ENCODE results near the gene CIITA. TPM values are rescaled to one million over a fixed set of nuclear protein-coding genes. Genes with fewer than 3 reads are reported as not detected.
A peak's percentile ranks its signal among the peaks of the same experiment; 100 is the strongest.
"Not testable (repeated sequence)": the region's sequence is repeated elsewhere in the genome, so short reads cannot be mapped to it uniquely, and the experiment has no call there.

Gene CIITA
- total RNA-seq, 1 donor from 2014 or later = 1.0 TPM

DNA sequence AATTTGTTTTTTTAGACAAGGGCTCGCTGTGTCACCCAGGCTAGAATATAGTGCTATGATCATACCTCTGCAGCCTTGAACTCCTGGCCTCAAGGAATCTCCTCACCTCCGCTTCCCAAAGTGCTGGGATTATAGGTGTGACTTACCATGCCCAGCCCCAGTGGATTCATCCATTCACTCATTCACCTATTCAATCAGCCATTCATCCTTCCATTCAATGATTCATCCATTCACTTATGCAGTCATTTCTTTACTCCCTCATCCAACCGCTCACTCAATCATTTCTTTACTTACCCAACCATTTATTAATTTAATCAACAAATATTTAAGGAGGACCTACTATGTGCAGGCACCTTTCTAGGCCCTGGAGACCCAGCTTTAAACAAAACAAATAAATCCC lies 39.5 kb downstream of the CIITA start:
- no peak overlapping the region for H3K4me3 ChIP-seq (ENCODE audit: low read length in 3 of 3)
- H3K4me1 ChIP-seq (ENCODE audit: control insufficient read depth in 3 of 3, insufficient read depth in 3 of 3, low read length in 3 of 3) = peaks cover 20 to 34% (median 26%) of the 10 kb centered on the region in 3 donors
- no peaks in the 10 kb centered on the region for H3K9me3 ChIP-seq (ENCODE audit: control insufficient read depth in 3 of 3, low read length in 3 of 3)
- no peaks in the 10 kb centered on the region for H3K27me3 ChIP-seq (ENCODE audit: control insufficient read depth in 3 of 3, insufficient read depth in 3 of 3, low read length in 3 of 3)
- H3K27ac ChIP-seq (ENCODE audit: low read depth, low read length) = no peak overlapping the region
- no peak overlapping the region for H3K9ac ChIP-seq (ENCODE audit: low read depth in 1 of 3, low read length in 3 of 3)
- H3K36me3 ChIP-seq (ENCODE audit: control insufficient read depth in 3 of 3, insufficient read depth in 3 of 3, low read length in 3 of 3) = no peaks in the 10 kb centered on the region

DNA sequence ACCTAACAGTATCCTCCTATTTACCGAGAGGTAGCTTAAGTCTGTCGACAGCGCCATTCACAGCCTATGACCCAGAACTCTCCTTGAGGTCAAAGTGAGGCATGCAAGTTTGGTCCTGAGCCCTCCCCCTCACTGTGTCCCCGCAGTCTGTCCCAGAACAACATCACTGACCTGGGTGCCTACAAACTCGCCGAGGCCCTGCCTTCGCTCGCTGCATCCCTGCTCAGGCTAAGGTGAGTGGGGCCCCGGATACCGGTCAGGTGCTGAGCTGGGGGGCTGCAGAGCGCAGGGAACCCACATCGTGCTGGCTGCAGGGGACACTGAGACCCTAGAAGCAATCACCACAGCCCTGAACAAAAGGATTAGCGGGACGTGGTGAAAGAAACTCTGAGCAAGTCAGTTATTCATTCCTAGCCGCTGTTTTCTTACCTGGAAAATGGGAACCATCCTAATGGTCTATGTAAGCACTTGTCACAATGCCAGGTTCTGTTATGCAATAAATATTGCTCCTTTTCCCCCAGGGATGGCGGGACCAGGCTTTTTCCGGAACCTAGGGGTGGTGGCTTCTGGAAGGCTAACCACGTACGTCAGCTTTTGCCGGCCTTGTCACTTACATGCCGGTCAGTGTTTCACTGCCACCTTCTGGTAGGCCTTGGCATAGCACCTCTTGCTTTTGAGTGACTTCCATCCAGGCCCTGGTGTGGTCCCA lies 41.4 kb downstream of the CIITA start:
- Histone ChIP-seq H3K9me3 (ENCODE audit: control insufficient read depth in 3 of 3, low read length in 3 of 3) (no peaks in the 10 kb centered on the region), H3K9ac (ENCODE audit: low read depth in 1 of 3, low read length in 3 of 3) (peak overlapping the region in 2 of 3 donors; percentile 9 to 17), H3K27ac (ENCODE audit: low read depth, low read length) (peak overlapping the region; percentile 31), H3K36me3 (ENCODE audit: control insufficient read depth in 3 of 3, insufficient read depth in 3 of 3, low read length in 3 of 3) (no peaks in the 10 kb centered on the region), H3K4me1 (ENCODE audit: control insufficient read depth in 3 of 3, insufficient read depth in 3 of 3, low read length in 3 of 3) (peaks cover 39 to 53% (median 45%) of the 10 kb centered on the region in 3 donors), H3K4me3 (ENCODE audit: low read length in 3 of 3) (peak overlapping the region in 2 of 3 donors; percentile 19 to 41), H3K27me3 (ENCODE audit: control insufficient read depth in 3 of 3, insufficient read depth in 3 of 3, low read length in 3 of 3) (no peaks in the 10 kb centered on the region)

DNA sequence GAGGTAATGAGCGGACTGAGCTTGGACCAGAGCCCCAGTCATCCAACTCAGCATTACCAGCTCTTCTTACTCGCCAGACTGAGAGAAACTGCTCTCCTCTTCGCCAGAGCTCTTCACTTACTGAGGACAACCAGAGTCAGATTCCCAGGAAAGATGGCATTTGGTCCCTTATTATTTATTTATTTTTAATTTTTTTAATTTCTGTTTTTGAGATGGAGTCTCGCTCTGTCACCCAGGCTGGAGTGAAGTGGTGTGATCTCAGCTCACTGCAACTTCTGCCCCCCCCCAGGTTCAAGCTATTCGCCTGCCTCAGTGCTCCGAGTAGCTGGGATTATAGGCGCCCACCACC lies 42.0 kb downstream of the CIITA start:
- H3K4me1 ChIP-seq (ENCODE audit: control insufficient read depth in 3 of 3, insufficient read depth in 3 of 3, low read length in 3 of 3) = peaks cover 43 to 58% (median 50%) of the 10 kb centered on the region in 3 donors
- no peaks in the 10 kb centered on the region for H3K36me3 ChIP-seq (ENCODE audit: control insufficient read depth in 3 of 3, insufficient read depth in 3 of 3, low read length in 3 of 3)
- no peaks in the 10 kb centered on the region for H3K27me3 ChIP-seq (ENCODE audit: control insufficient read depth in 3 of 3, insufficient read depth in 3 of 3, low read length in 3 of 3)
- no peaks in the 10 kb centered on the region for H3K9me3 ChIP-seq (ENCODE audit: control insufficient read depth in 3 of 3, low read length in 3 of 3)
- H3K9ac ChIP-seq (ENCODE audit: low read depth in 1 of 3, low read length in 3 of 3) = peak overlapping the region in 2 of 3 donors; percentile 17 to 32
- no peak overlapping the region for H3K4me3 ChIP-seq (ENCODE audit: low read length in 3 of 3)
- peak overlapping the region; percentile 31 for H3K27ac ChIP-seq (ENCODE audit: low read depth, low read length)

DNA sequence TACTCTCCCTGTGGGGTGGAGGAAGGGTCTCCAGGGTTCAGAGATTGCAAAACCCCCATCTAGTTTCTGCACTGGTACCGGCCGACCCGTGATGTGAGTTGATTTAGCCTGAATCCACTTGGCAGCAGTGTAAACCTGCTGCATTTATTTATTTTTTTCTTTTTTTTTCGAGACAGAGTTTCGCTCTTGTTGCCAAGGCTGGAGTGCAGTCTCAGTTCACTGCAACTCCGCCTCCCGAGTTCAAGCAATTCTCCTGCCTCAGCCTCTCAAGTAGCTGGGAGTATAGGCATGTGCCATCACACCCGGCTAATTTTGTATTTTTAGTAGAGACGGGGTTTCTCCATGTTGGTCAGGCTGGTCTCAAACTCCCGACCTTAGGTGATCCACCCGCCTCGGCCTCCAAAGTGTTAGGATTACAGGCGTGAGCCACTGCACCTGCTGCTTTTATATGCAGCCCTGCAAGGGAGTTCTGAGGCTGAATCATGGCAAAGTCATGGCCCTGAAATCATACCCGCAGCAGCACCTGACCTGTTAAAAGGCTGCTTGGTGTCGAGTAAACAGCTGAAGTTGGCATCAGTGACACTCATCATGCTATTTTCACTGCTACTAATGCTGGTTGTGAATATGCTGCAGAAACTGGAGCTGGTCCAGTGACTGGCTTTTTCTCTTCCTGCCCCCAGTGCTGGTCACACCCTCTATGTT lies 43.9 kb downstream of the CIITA start:
- peak overlapping the region in 1 of 3 donors; percentile 58 for H3K9ac ChIP-seq (ENCODE audit: low read depth in 1 of 3, low read length in 3 of 3)
- H3K4me1 ChIP-seq (ENCODE audit: control insufficient read depth in 3 of 3, insufficient read depth in 3 of 3, low read length in 3 of 3) = peaks cover 50 to 69% (median 60%) of the 10 kb centered on the region in 3 donors
- H3K36me3 ChIP-seq (ENCODE audit: control insufficient read depth in 3 of 3, insufficient read depth in 3 of 3, low read length in 3 of 3) = peaks cover 3 to 15% (median 11%) of the 10 kb centered on the region in 3 donors
- H3K4me3 ChIP-seq (ENCODE audit: low read length in 3 of 3) = no peak overlapping the region
- peak overlapping the region; percentile 96 for H3K27ac ChIP-seq (ENCODE audit: low read depth, low read length)
- H3K27me3 ChIP-seq (ENCODE audit: control insufficient read depth in 3 of 3, insufficient read depth in 3 of 3, low read length in 3 of 3) = no peaks in the 10 kb centered on the region
- no peaks in the 10 kb centered on the region for H3K9me3 ChIP-seq (ENCODE audit: control insufficient read depth in 3 of 3, low read length in 3 of 3)

DNA sequence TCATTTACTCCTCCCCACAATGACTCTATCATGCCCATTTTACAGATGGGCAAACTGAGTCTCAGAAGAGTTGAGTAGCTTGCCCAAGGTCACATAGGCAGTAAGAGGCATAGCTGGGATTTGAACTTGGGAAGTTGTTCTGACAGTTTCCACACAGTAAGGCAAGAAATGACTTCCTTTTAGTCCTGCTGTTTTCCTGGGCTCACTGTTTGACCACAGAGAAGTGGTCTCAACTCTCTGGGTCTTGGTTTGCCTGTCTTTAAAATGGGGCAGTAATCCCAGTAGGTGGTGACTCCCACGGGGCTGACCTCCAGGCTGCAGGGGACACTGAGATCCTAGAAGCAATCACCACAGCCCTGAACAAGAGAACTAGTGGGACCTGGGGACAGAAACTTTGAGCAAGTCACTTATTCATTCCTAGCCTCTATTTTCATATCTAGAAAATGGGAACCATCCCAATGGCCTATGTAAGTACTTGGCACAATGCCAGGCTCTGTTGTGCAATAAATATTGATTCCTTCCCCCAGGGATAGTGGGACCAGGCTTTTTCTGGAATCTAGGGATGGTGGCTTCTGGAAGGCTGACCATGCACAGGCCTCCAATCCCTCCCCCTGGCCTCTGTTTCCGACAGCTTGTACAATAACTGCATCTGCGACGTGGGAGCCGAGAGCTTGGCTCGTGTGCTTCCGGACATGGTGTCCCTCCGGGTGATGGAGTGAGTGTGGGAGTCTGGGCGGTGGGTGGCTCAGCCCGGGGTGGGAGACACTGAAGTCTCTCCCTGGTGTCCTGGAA lies 44.7 kb downstream of the CIITA start:
- Histone ChIP-seq H3K9ac (ENCODE audit: low read depth in 1 of 3, low read length in 3 of 3) (peak overlapping the region; percentile 36 to 77 (median 69)), H3K36me3 (ENCODE audit: control insufficient read depth in 3 of 3, insufficient read depth in 3 of 3, low read length in 3 of 3) (peaks cover 9 to 21% (median 15%) of the 10 kb centered on the region in 3 donors), H3K4me3 (ENCODE audit: low read length in 3 of 3) (peak overlapping the region in 2 of 3 donors; percentile 31 to 40), H3K4me1 (ENCODE audit: control insufficient read depth in 3 of 3, insufficient read depth in 3 of 3, low read length in 3 of 3) (peaks cover 50 to 69% (median 60%) of the 10 kb centered on the region in 3 donors), H3K27ac (ENCODE audit: low read depth, low read length) (peak overlapping the region; percentile 96), H3K27me3 (ENCODE audit: control insufficient read depth in 3 of 3, insufficient read depth in 3 of 3, low read length in 3 of 3) (no peaks in the 10 kb centered on the region), H3K9me3 (ENCODE audit: control insufficient read depth in 3 of 3, low read length in 3 of 3) (no peaks in the 10 kb centered on the region)

DNA sequence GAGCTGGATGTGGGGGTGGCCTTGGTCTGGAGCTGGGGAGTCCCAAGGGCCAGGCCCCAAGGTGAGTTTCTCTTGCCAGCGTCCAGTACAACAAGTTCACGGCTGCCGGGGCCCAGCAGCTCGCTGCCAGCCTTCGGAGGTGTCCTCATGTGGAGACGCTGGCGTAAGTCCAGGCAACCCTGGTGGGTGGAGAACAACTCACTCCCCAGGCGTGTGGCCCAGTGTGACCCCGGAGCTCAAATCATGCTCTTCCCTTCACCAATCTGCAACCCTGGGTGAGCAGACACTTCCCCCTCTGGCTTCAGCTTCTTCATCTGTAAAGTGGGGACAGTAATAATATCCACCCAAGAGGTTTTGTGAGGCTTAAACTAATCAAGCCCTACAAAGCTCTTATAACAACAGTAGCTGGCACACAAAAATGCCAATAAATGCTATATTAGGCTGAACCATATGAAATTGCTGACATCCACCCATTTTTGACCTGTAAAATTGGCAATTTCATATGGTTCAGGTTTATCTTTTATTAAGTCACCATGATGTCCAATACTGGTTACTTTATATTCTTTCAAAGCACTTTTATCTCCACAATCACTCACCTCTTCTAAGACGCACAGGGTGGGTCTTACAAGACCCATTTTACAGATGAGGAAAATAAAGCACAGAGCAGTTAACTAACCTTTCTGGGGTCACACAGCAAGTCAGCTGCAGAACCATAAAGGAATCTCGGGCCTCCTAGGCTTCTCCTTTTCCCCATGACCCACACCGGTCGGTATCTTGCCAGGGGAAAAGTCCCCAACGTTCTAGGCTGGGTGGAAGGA lies 45.5 kb downstream of the CIITA start:
- peaks cover 50 to 69% (median 60%) of the 10 kb centered on the region in 3 donors for H3K4me1 ChIP-seq (ENCODE audit: control insufficient read depth in 3 of 3, insufficient read depth in 3 of 3, low read length in 3 of 3)
- no peaks in the 10 kb centered on the region for H3K9me3 ChIP-seq (ENCODE audit: control insufficient read depth in 3 of 3, low read length in 3 of 3)
- H3K9ac ChIP-seq (ENCODE audit: low read depth in 1 of 3, low read length in 3 of 3) = peak overlapping the region; percentile 36 to 77 (median 69)
- no peak overlapping the region for H3K4me3 ChIP-seq (ENCODE audit: low read length in 3 of 3)
- peak overlapping the region; percentile 96 for H3K27ac ChIP-seq (ENCODE audit: low read depth, low read length)
- peaks cover 17 to 29% (median 21%) of the 10 kb centered on the region in 3 donors for H3K36me3 ChIP-seq (ENCODE audit: control insufficient read depth in 3 of 3, insufficient read depth in 3 of 3, low read length in 3 of 3)
- no peaks in the 10 kb centered on the region for H3K27me3 ChIP-seq (ENCODE audit: control insufficient read depth in 3 of 3, insufficient read depth in 3 of 3, low read length in 3 of 3)

DNA sequence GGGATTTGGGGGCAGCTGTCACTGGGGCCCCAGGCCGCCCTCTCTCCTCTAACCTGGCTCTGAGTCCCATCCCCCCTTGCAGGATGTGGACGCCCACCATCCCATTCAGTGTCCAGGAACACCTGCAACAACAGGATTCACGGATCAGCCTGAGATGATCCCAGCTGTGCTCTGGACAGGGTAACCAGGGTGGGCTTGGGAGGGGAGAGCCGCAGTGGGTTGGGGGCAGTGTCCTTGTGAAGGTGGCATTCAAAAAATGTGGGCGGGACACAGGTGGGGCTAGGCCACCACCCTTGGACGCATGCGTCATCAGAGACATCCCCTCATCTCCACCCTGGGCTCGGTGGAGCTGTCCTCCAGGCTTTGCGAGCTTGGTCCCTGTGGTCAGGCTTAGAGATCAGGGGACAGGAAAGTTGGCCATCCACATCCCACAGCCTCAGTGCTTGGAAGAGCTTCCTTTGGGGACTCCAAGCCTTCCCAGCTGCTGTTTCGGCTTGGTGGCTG lies 46.2 kb downstream of the CIITA start:
- H3K9me3 ChIP-seq (ENCODE audit: control insufficient read depth in 3 of 3, low read length in 3 of 3) = no peaks in the 10 kb centered on the region
- H3K9ac ChIP-seq (ENCODE audit: low read depth in 1 of 3, low read length in 3 of 3) = peak overlapping the region in 2 of 3 donors; percentile 10 to 74
- H3K4me3 ChIP-seq (ENCODE audit: low read length in 3 of 3) = peak overlapping the region in 2 of 3 donors; percentile 29 to 41
- no peaks in the 10 kb centered on the region for H3K27me3 ChIP-seq (ENCODE audit: control insufficient read depth in 3 of 3, insufficient read depth in 3 of 3, low read length in 3 of 3)
- peaks cover 23 to 36% (median 27%) of the 10 kb centered on the region in 3 donors for H3K36me3 ChIP-seq (ENCODE audit: control insufficient read depth in 3 of 3, insufficient read depth in 3 of 3, low read length in 3 of 3)
- peaks cover 48 to 65% (median 58%) of the 10 kb centered on the region in 3 donors for H3K4me1 ChIP-seq (ENCODE audit: control insufficient read depth in 3 of 3, insufficient read depth in 3 of 3, low read length in 3 of 3)
- peak overlapping the region; percentile 96 for H3K27ac ChIP-seq (ENCODE audit: low read depth, low read length)

DNA sequence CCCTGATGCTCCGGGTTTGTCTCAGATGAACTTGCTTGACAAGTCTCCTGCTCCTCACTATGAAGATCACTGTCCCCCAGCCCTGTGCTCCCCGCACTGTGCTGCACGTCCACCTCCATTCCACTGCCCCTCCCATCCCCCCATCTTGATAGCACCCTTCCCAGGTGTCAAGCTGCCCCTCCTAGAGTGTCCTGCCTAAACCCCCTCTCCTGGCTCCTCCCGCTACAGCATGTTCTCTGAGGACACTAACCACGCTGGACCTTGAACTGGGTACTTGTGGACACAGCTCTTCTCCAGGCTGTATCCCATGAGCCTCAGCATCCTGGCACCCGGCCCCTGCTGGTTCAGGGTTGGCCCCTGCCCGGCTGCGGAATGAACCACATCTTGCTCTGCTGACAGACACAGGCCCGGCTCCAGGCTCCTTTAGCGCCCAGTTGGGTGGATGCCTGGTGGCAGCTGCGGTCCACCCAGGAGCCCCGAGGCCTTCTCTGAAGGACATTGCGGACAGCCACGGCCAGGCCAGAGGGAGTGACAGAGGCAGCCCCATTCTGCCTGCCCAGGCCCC lies 46.7 kb downstream of the CIITA start:
- H3K4me3 ChIP-seq (ENCODE audit: low read length in 3 of 3) = peak overlapping the region in 2 of 3 donors; percentile 29 to 41
- no peaks in the 10 kb centered on the region for H3K27me3 ChIP-seq (ENCODE audit: control insufficient read depth in 3 of 3, insufficient read depth in 3 of 3, low read length in 3 of 3)
- H3K9ac ChIP-seq (ENCODE audit: low read depth in 1 of 3, low read length in 3 of 3) = peak overlapping the region; percentile 10 to 74 (median 41)
- peak overlapping the region; percentile 96 for H3K27ac ChIP-seq (ENCODE audit: low read depth, low read length)
- peaks cover 42 to 59% (median 52%) of the 10 kb centered on the region in 3 donors for H3K4me1 ChIP-seq (ENCODE audit: control insufficient read depth in 3 of 3, insufficient read depth in 3 of 3, low read length in 3 of 3)
- H3K9me3 ChIP-seq (ENCODE audit: control insufficient read depth in 3 of 3, low read length in 3 of 3) = no peaks in the 10 kb centered on the region
- peaks cover 28 to 40% (median 31%) of the 10 kb centered on the region in 3 donors for H3K36me3 ChIP-seq (ENCODE audit: control insufficient read depth in 3 of 3, insufficient read depth in 3 of 3, low read length in 3 of 3)

DNA sequence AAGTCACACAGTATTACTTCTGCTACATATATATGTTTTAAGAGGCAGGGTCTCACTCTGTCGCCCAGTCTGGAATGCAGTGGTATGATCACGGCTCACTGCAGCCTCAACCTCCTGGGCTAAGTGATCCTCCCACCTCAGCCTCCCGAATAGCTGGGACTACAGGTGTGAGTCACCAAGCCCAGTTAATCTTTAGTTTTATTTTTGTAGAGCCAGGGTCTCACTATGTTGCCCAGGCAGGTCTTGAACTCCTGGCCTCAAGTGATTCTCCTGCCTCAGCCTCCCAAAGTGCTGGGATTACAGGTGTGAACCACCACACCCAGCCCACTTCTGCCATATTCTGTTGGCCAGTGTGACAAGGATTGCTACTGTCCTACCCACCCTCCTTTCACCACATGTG lies 48.3 kb downstream of the CIITA start:
- H3K4me3 ChIP-seq (ENCODE audit: low read length in 3 of 3); H3K9ac ChIP-seq (ENCODE audit: low read depth in 1 of 3, low read length in 3 of 3); H3K27me3 ChIP-seq (ENCODE audit: control insufficient read depth in 3 of 3, insufficient read depth in 3 of 3, low read length in 3 of 3); H3K9me3 ChIP-seq (ENCODE audit: control insufficient read depth in 3 of 3, low read length in 3 of 3): not testable (repeated sequence)
- H3K27ac ChIP-seq (ENCODE audit: low read depth, low read length) = peak overlapping the region; percentile 96
- H3K36me3 ChIP-seq (ENCODE audit: control insufficient read depth in 3 of 3, insufficient read depth in 3 of 3, low read length in 3 of 3) = peaks cover 28 to 43% (median 32%) of the 10 kb centered on the region in 3 donors
- H3K4me1 ChIP-seq (ENCODE audit: control insufficient read depth in 3 of 3, insufficient read depth in 3 of 3, low read length in 3 of 3) = peaks cover 47 to 58% (median 52%) of the 10 kb centered on the region in 3 donors

Data from skeletal muscle tissue (tissue), 4 donors.